Prostate gland (tissue), 2 donors: Measurements from ENCODE around the gene ZNF787. TPM values are rescaled to one million over a fixed set of nuclear protein-coding genes. Genes with fewer than 3 reads are reported as not detected.

Source experiments
- DNase-seq: peaks from one replicate; pipeline ENCODE4 v3.0.0-alpha.2; 2019; ENCODE audit warnings: low spot score
- H3K27ac ChIP-seq, 2 donors: fragments of 200-600 bp; sonication (generic); 2 replicates each; pipeline ENCODE4 v1.5.1; 2017 to 2019
- H3K27me3 ChIP-seq: fragments of 200-600 bp; sonication (generic); replicated peaks from 2 replicates; pipeline ENCODE4 v1.5.1; 2019; ENCODE audit not compliant: insufficient read depth
- H3K36me3 ChIP-seq, 2 donors: fragments of 200-600 bp; sonication (generic); 1 replicate in 1 of 2; 2 replicates in 1 of 2; pipeline versions ENCODE4 v1.5.1 to v1.8.1; 2017 to 2019
- H3K4me1 ChIP-seq: fragments of 200-600 bp; sonication (generic); replicated peaks from 2 replicates; pipeline ENCODE4 v1.5.1; 2019
- H3K4me3 ChIP-seq, 2 donors: fragments of 200-600 bp; sonication (generic); 2 replicates each; pipeline ENCODE4 v1.5.1; 2017 to 2019
- H3K9me3 ChIP-seq: fragments of 200-600 bp; sonication (generic); 2 replicates; pipeline ENCODE4 v1.5.1; 2017
- POLR2A ChIP-seq: fragments of 450-650 bp; IDR thresholded peaks from one replicate; pipeline ENCODE4 v1.6.1; 2016; ENCODE audit warnings: antibody characterized with exemption, mild to moderate bottlenecking
- POLR2AphosphoS5 ChIP-seq: sonication (generic); formaldehyde crosslinking; IDR thresholded peaks from one replicate; pipeline ENCODE4 v1.6.1; 2017; ENCODE audit warnings: antibody characterized with exemption
- WGBS: methylation state at CpG from one replicate; pipeline ENCODE4 v1.1.5; 2018; 5-methylcytosine and 5-hydroxymethylcytosine counted together
- intact Hi-C: fragments of 100-400 bp; cut with DNase I; formaldehyde crosslinking; loops from one replicate; pipeline ENCODE4 v1.14.2; 2022
- total RNA-seq, 2 donors: library from RNA; depleted of rRNA; stranded (reverse); fragments of >200 nt; gene quantifications; one replicate each; pipeline ENCODE4 v1.1.0, GENCODE V29; 2016
- TF ChIP-seq, protein P1 (sequence below), 4 experiments: fragments of 200-600 bp in 2 of 4; fragments of 450-650 bp in 2 of 4; sonication (generic) in 2 of 4; IDR thresholded peaks; 1 replicate in 3 of 4; 2 replicates in 1 of 4; pipeline ENCODE4 v1.5.1; 2016 to 2019; ENCODE audit warnings: antibody characterized with exemption in 4 of 4, mild to moderate bottlenecking in 2 of 4, moderate library complexity in 2 of 4

ZNF787 gene
- total RNA-seq, 2 donors from 2014 or later, result 28.2 to 47.5 TPM

DNA sequence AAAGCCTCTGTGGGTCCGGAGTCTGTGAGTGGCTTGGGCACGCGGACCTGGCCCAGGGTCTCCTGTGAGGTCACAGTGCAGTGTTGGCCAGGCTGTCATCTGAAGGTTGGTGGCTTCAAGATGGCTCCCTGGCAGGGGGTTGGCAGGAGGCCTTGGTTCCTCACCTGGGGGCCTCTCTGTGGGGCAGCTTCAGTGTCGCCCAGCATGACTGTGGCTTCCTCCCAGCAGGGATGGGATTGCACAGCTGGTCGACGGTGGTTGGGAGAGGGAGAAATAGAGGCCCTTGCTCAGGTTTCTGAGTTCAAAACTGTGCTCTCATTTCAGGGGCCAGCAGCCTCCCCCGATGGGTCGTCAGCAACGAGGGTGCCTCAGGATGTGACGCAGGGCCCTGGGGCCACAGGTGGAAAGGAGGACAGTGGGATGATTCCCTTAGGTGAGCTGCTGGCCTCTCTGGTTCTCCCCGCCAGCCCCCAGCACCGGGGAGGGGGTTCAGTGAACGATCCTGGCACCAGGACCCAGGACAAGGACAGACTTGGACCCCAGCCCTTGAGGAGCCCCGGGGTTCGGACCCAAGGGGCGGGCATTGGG, 37.2 kb upstream of the ZNF787 start:
- DNase-seq, result no peak
- intact Hi-C loops, result loop anchor here (5.0 kb wide), 1 partner anchor 46 kb away; no protein-coding TSS in a partner anchor
- no peaks in the 10 kb centered on the region for H3K27me3 ChIP-seq
- H3K9me3 ChIP-seq, result no peaks in the 10 kb centered on the region
- H3K4me1 ChIP-seq, result no peaks in the 10 kb centered on the region
- 95% methylated on average over 16 of the region's 16 CpGs for WGBS
- TF ChIP-seq POLR2AphosphoS5 (no peak), POLR2A (no peak)
- TF ChIP-seq, protein P1, sequence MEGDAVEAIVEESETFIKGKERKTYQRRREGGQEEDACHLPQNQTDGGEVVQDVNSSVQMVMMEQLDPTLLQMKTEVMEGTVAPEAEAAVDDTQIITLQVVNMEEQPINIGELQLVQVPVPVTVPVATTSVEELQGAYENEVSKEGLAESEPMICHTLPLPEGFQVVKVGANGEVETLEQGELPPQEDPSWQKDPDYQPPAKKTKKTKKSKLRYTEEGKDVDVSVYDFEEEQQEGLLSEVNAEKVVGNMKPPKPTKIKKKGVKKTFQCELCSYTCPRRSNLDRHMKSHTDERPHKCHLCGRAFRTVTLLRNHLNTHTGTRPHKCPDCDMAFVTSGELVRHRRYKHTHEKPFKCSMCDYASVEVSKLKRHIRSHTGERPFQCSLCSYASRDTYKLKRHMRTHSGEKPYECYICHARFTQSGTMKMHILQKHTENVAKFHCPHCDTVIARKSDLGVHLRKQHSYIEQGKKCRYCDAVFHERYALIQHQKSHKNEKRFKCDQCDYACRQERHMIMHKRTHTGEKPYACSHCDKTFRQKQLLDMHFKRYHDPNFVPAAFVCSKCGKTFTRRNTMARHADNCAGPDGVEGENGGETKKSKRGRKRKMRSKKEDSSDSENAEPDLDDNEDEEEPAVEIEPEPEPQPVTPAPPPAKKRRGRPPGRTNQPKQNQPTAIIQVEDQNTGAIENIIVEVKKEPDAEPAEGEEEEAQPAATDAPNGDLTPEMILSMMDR (IDR thresholded peaks at IDR 0.05), result no peak
- H3K4me3 ChIP-seq, result no peak overlapping the region
- peaks cover 0 to 13% of the 10 kb centered on the region in 2 donors for H3K36me3 ChIP-seq
- H3K27ac ChIP-seq, result no peak overlapping the region

DNA sequence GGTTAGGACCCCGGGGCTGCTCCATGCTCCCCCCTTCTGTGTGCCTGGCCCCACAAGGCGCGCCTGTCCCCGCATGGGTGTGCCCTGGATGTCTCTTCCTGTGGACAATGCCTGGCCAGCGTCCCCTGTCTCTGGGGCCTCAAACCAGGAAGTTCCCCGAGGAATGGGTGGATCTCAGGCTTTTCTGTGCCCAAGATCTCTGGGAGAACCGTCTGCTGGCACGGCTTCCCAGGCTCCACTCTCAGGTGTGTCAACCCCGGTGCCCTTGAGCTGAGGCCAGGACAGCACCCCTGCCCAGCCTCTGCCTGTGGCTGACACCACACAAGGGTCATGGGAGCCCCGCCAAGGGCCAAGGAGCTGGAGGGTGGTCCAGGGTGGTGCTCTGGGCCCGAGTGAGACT, 35.7 kb upstream of the ZNF787 start:
- DNase-seq, result no peak
- Histone ChIP-seq H3K27ac (peak overlapping the region in 1 of 2 donors; percentile 29), H3K4me1 (no peaks in the 10 kb centered on the region), H3K4me3 (no peak overlapping the region), H3K27me3 (no peaks in the 10 kb centered on the region), H3K36me3 (peaks cover 0 to 13% of the 10 kb centered on the region in 2 donors), H3K9me3 (no peaks in the 10 kb centered on the region)
- TF ChIP-seq POLR2A (no peak), POLR2AphosphoS5 (no peak)
- TF ChIP-seq, protein P1 (IDR thresholded peaks at IDR 0.05), result no peak
- intact Hi-C loops, result loop anchor here (5.0 kb wide), 1 partner anchor 44 kb away; no protein-coding TSS in a partner anchor
- WGBS, result 62% methylated on average over 11 of the region's 11 CpGs

DNA sequence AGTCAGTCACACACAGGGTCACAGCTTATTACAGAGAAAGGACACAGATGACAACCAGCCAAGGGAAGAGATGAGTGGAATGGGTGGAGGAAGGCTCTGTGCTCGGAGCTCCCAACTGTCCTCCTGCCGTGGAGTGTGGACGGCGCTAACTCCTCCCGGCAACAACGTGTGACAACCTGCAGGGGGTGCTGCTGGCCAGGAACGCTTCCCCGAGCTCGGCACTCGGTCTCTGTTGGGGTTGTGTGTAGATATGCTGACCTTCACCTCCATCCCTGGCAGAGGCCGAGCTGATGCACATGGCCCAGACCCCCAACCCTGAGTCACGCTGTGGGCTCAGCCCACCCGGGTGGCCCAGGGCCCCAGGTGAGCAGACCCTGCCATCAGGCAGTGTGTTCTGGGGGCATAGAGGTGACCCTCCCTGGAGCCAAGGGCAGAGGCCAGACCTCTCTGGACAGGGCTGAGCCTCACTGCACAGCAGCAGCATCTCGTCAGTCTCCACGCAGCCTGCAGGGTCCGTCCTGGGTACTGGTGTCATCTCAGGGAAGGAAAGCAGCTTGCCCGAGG, 34.1 kb upstream of the ZNF787 start:
- no peaks in the 10 kb centered on the region for H3K9me3 ChIP-seq
- TF ChIP-seq POLR2A, result no peak
- TF ChIP-seq, protein P1 (IDR thresholded peaks at IDR 0.05), result peak in 1 of 4 experiments; percentile 15
- WGBS, result 62% methylated on average over 17 of the region's 17 CpGs
- no peak for DNase-seq
- peaks cover 0 to 13% of the 10 kb centered on the region in 2 donors for H3K36me3 ChIP-seq
- H3K4me3 ChIP-seq, result no peak overlapping the region
- no peak overlapping the region for H3K27ac ChIP-seq
- H3K27me3 ChIP-seq, result no peaks in the 10 kb centered on the region
- intact Hi-C loops, result loop anchor here (5.0 kb wide), 1 partner anchor 43 kb away; no protein-coding TSS in a partner anchor
- no peaks in the 10 kb centered on the region for H3K4me1 ChIP-seq

DNA sequence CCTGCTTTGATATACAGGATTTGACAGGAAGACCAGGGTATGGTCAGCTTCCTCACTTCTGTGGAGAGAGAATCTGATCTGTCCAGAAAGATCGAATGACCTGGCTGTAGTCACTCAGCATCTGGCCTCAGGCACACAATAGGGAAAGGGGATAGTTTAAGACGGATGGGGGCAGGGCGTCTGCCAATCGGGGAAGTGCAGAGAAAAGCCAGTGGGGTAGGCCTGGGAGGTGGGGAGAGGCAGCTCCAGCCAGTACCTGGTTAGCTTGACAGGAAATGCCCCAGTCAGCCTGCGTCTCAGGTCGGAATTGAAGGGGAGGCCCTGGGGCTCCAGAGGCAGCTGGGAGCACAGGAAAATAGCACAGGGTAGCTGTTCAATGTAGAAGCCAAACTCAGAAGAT, 32.4 kb upstream of the ZNF787 start:
- no peak for TF ChIP-seq POLR2AphosphoS5
- TF ChIP-seq, protein P1 (IDR thresholded peaks at IDR 0.05), result no peak
- no peak for TF ChIP-seq POLR2A
- H3K36me3 ChIP-seq, result no peaks in the 10 kb centered on the region
- DNase-seq, result no peak
- no peaks in the 10 kb centered on the region for H3K4me1 ChIP-seq
- no peaks in the 10 kb centered on the region for H3K9me3 ChIP-seq
- intact Hi-C loops, result no loop called here
- H3K27me3 ChIP-seq, result no peaks in the 10 kb centered on the region
- WGBS, result 62% methylated on average over 6 of the region's 6 CpGs
- H3K4me3 ChIP-seq, result no peak overlapping the region
- no peak overlapping the region for H3K27ac ChIP-seq

DNA sequence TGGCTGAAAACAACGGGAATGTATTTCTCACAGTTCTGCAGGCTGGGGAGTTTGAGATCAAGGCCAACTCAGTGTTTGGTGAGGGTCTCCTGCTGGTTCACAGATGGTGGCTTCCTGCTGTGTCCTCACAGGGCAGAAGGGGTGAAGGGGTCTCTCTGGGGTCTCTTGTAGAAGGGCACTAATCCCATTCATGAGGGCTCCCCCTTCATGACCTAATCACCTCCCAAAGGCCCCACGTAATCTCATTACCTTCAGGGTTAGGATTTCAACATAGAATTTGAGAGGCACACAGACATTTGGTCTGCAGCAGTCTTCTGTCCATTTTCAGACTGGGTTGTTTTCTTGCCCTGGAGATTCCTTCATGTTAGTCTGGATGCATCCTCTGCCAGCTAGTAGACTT, 31.5 kb upstream of the ZNF787 start:
- Histone ChIP-seq H3K4me3 (no peak overlapping the region), H3K4me1 (no peaks in the 10 kb centered on the region), H3K9me3 (no peaks in the 10 kb centered on the region), H3K27ac (no peak overlapping the region), H3K36me3 (no peaks in the 10 kb centered on the region), H3K27me3 (no peaks in the 10 kb centered on the region)
- TF ChIP-seq, protein P1 (IDR thresholded peaks at IDR 0.05), result no peak
- TF ChIP-seq POLR2A, result no peak
- no peak for TF ChIP-seq POLR2AphosphoS5
- intact Hi-C loops, result no loop called here
- no peak for DNase-seq
- 77% methylated on average over 2 of the region's 2 CpGs for WGBS
